GM12878 (cell line): ENCODE measurements around the gene IFIT2. TPM values are rescaled to one million over a fixed set of nuclear protein-coding genes. Genes with fewer than 3 reads are reported as not detected.

Source experiments
- ATAC-seq: fragments of 200-7000 bp; cut with Tn5 transposase; 3 replicates; pipeline ENCODE4 v1.9.1; 2020; ENCODE audit warnings: mild to moderate bottlenecking, moderate library complexity
- BruUV-seq: library from RNA; stranded (reverse); fragments of 400-500 nt; replicated peaks from 2 replicates; lab custom pipeline; 2021; lab: Mats Ljungman, UMichigan
- CTCF ChIA-PET: fragments of 300-600 bp; sonication (Branson Sonifier 250); formaldehyde crosslinking; extraction: SDS; loops from one replicate; lab custom pipeline; 2021; ENCODE audit warnings: inconsistent platforms; lab: Yijun Ruan, JAX
- POLR2A ChIA-PET: fragments of 350-600 bp; formaldehyde crosslinking; extraction: SDS; loops from one replicate; lab custom pipeline; 2021; ENCODE audit warnings: inconsistent platforms; lab: Charles Lee
- RAD21 ChIA-PET: fragments of 300-600 bp; sonication (Branson Sonifier 250); formaldehyde crosslinking; loops from one replicate; lab custom pipeline; 2023; ENCODE audit warnings: antibody characterized with exemption; ENCODE audit not compliant: unreplicated experiment; lab: Charles Lee
- SMC1A ChIA-PET: fragments of 300-600 bp; sonication (Branson Sonifier 250); formaldehyde crosslinking; loops from one replicate; lab custom pipeline; 2023; ENCODE audit not compliant: unreplicated experiment, uncharacterized antibody; lab: Charles Lee
- DNase-seq: peaks from one replicate; pipeline ENCODE4 v3.0.0-alpha.2; 2011; ENCODE audit warnings: low read depth, low spot score
- FAIRE-seq: peaks from 3 replicates; lab custom pipeline; 2011; peaks lifted over from hg19 to GRCh38; lab: Jason Lieb, UNC
- H2AFZ ChIP-seq: 2 replicates; pipeline ENCODE4 v1.6.0; 2011; ENCODE audit warnings: low read depth, low read length, control low read depth; ENCODE audit not compliant: control insufficient read depth
- H3K27ac ChIP-seq: 2 replicates; pipeline ENCODE4 v1.5.1; 2011; ENCODE audit warnings: control low read depth; ENCODE audit not compliant: control insufficient read depth, insufficient read depth
- H3K27me3 ChIP-seq, 2 experiments: replicated peaks in 1 of 2; 2 replicates each; pipeline versions ENCODE4 v1.6.0 to v1.6.1; 2011; ENCODE audit warnings: low read length in 1 of 2; ENCODE audit not compliant: control insufficient read depth in 2 of 2, insufficient read depth in 2 of 2
- H3K36me3 ChIP-seq, 2 experiments: 2 replicates each; pipeline ENCODE4 v1.5.1; 2011; ENCODE audit warnings: low read length in 1 of 2; ENCODE audit not compliant: control insufficient read depth in 2 of 2, insufficient read depth in 2 of 2
- H3K4me1 ChIP-seq: 2 replicates; pipeline ENCODE4 v1.6.1; 2011; ENCODE audit warnings: mild to moderate bottlenecking, low read length, moderate library complexity, mixed read lengths; ENCODE audit not compliant: control insufficient read depth, insufficient read depth
- H3K4me2 ChIP-seq: 2 replicates; pipeline ENCODE4 v1.6.0; 2011; ENCODE audit warnings: control low read depth; ENCODE audit not compliant: control insufficient read depth, insufficient read depth
- H3K4me3 ChIP-seq: fragments of 200-600 bp; sonication (generic); 2 replicates; pipeline ENCODE4 v1.5.1; 2016
- H3K79me2 ChIP-seq: 2 replicates; pipeline ENCODE4 v1.6.0; 2011; ENCODE audit warnings: low read length; ENCODE audit not compliant: control insufficient read depth, insufficient read depth
- H3K9ac ChIP-seq: 2 replicates; pipeline ENCODE4 v1.8.0; 2011; ENCODE audit warnings: low read length, control low read depth, mixed read lengths; ENCODE audit not compliant: control insufficient read depth, insufficient read depth
- H3K9me3 ChIP-seq: replicated peaks from 3 replicates; pipeline ENCODE4 v1.5.1; 2011; ENCODE audit warnings: mild to moderate bottlenecking, low read length; ENCODE audit not compliant: control insufficient read depth, insufficient read depth
- H4K20me1 ChIP-seq: 2 replicates; pipeline ENCODE4 v1.6.0; 2011; ENCODE audit not compliant: control insufficient read depth, insufficient read depth
- ATF7 ChIP-seq: fragments of 450-650 bp; IDR thresholded peaks from 2 replicates; pipeline ENCODE4 v1.6.1; 2016; ENCODE audit warnings: low read depth, mild to moderate bottlenecking
- FOXM1 ChIP-seq: IDR thresholded peaks from 2 replicates; pipeline ENCODE4 v1.6.1; 2012; ENCODE audit warnings: low read depth, mild to moderate bottlenecking, inconsistent platforms, low read length, moderate library complexity
- MXI1 ChIP-seq: fragments of 150-350 bp; IDR thresholded peaks from 2 replicates; pipeline ENCODE4 v1.6.1; 2011; ENCODE audit warnings: low read depth, mild to moderate bottlenecking, inconsistent platforms, low read length, improper control_type of control experiment
- RAD21 ChIP-seq: IDR thresholded peaks from 2 replicates; pipeline ENCODE4 v1.6.1; 2011; ENCODE audit warnings: mild to moderate bottlenecking, low read depth, low read length, moderate library complexity; ENCODE audit not compliant: insufficient read depth
- RELA ChIP-seq: fragments of 450-650 bp; IDR thresholded peaks from 2 replicates; pipeline ENCODE4 v1.8.0; 2014; ENCODE audit warnings: borderline replicate concordance; ENCODE audit not compliant: partially characterized antibody
- TBL1XR1 ChIP-seq: IDR thresholded peaks from 2 replicates; pipeline ENCODE4 v1.6.1; 2012; ENCODE audit warnings: low read depth, low read length, improper control_type of control experiment
- TCF12 ChIP-seq: IDR thresholded peaks from 2 replicates; pipeline ENCODE4 v1.6.1; 2011; ENCODE audit warnings: low read depth, mild to moderate bottlenecking, low read length
- YY1 ChIP-seq: IDR thresholded peaks from 2 replicates; pipeline ENCODE4 v1.6.1; 2011; ENCODE audit warnings: low read depth, mild to moderate bottlenecking, low read length
- ZNF207 ChIP-seq: fragments of 450-650 bp; IDR thresholded peaks from 2 replicates; pipeline ENCODE4 v1.6.1; 2014; ENCODE audit warnings: antibody characterized with exemption, mild to moderate bottlenecking, borderline replicate concordance
- ZNF622 ChIP-seq: fragments of 450-650 bp; IDR thresholded peaks from 2 replicates; pipeline ENCODE4 v1.6.1; 2017; ENCODE audit warnings: mild to moderate bottlenecking, inconsistent platforms
- WGBS: methylation state at CpG from one replicate; pipeline ENCODE4 v1.1.6; 2016; ENCODE audit warnings: low lambda C conversion rate; ENCODE audit not compliant: insufficient replicate concordance, insufficient coverage; ENCODE audit errors: missing lambda C conversion rate; 5-methylcytosine and 5-hydroxymethylcytosine counted together
- in situ Hi-C: fragments of 300-500 bp; cut with MboI; formaldehyde crosslinking; loops from 9 replicates; pipeline ENCODE4 v1.14.3; 2018; ENCODE audit warnings: mixed read lengths
- intact Hi-C: fragments of 100-400 bp; cut with micrococcal nuclease; formaldehyde crosslinking; loops from one replicate; pipeline ENCODE4 v1.14.2; 2022; ENCODE audit not compliant: unreplicated experiment
- polyA plus RNA-seq, 11 experiments: library from polyadenylated mRNA; depleted of rRNA in 4 of 11; unstranded in 6 of 11; stranded (reverse) in 5 of 11; fragments of >200 nt; fragmentation: Nextera tagmentation in 4 of 11; fragmentation: Illumina TruSeq in 1 of 11; extraction: Ambion mirVana in 4 of 11; extraction: Trizol in 1 of 11; gene quantifications; 1 replicate in 1 of 11; 2 replicates in 10 of 11; pipeline versions ENCODE4 v1.2.1 to v1.2.3, GENCODE V29; 2011 to 2016; ENCODE audit warnings: inconsistent platforms in 2 of 11, missing spikeins in 2 of 11, low read depth in 1 of 11
- total RNA-seq, 4 experiments: library from RNA; depleted of rRNA in 3 of 4; stranded (reverse); fragments of >200 nt in 3 of 4; fragmentation: Illumina TruSeq in 1 of 4; extraction: Trizol in 1 of 4; gene quantifications; 2 replicates each; pipeline versions ENCODE4 v1.2.1 to v1.2.3, GENCODE V29; 2013 to 2021
- TF ChIP-seq, protein P1 (sequence below): IDR thresholded peaks from 2 replicates; pipeline ENCODE4 v1.6.1; 2012; ENCODE audit warnings: low read depth, low read length, improper control_type of control experiment

The IFIT2 gene
- total and polyA plus RNA-seq, 10 of the 15 experiments (the other 5 are each of a cell fraction or from before 2014, with no cell fraction given): 5.2 to 14.8 (median 9.7) TPM

- ChIA-PET RAD21 (interaction anchor here (0.9 to 6.5 kb wide), 3 partner anchors 14 to 108 kb away, joined by 3 to 68 read pairs (median 4); partner anchors contain the start of gene IFIT5), SMC1A (interaction anchor here (1.0 to 9.1 kb wide), 7 partner anchors 12 to 115 kb away, joined by 3 to 98 read pairs (median 4); partner anchors contain the start of gene IFIT3), CTCF (interaction anchor here (1.1 to 7.4 kb wide), 7 partner anchors 11 to 108 kb away, joined by 3 to 95 read pairs (median 3); partner anchors contain the start of genes IFIT3 and IFIT5), POLR2A (no interaction called here)
- ATAC-seq (no peak), FAIRE-seq (no peak), DNase-seq (no peak)
- in situ Hi-C loops (no loop called here), intact Hi-C loops (no loop called here)
- no peak overlapping the region for H3K27ac ChIP-seq
- 0 out of 4 replicates have a peak, but pooled peaks cover 0 to 2% of the 10 kb centered on the region in 2 experiments for H3K36me3 ChIP-seq
- TF ChIP-seq RELA (no peak), ZNF207 (no peak), MXI1 (no peak), TCF12 (no peak), TBL1XR1 (no peak), FOXM1 (no peak), RAD21 (no peak), ATF7 (no peak), ZNF622 (no peak), YY1 (no peak)
- TF ChIP-seq, protein P1, sequence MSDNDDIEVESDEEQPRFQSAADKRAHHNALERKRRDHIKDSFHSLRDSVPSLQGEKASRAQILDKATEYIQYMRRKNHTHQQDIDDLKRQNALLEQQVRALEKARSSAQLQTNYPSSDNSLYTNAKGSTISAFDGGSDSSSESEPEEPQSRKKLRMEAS: no peak
- no peaks in the 10 kb centered on the region for H3K9me3 ChIP-seq
- no peak overlapping the region for H3K4me2 ChIP-seq
- H2AFZ ChIP-seq: no peak overlapping the region
- no peak overlapping the region for H3K4me3 ChIP-seq
- BruUV-seq: no TSS peak
- peaks cover 3% of the 10 kb centered on the region for H3K4me1 ChIP-seq
- peaks cover 23% of the 10 kb centered on the region for H3K79me2 ChIP-seq
- 91% methylated on average over 9 of the region's 9 CpGs for WGBS
- no peaks in the 10 kb centered on the region for H3K27me3 ChIP-seq
- no peak overlapping the region for H3K9ac ChIP-seq
- H4K20me1 ChIP-seq: no peaks in the 10 kb centered on the region
Observed at GRCh38 chr10:89305766-89306433, 4.1 kb downstream of the IFIT2 start.
